Cortex of kidney (tissue), 1 donor: ENCODE data around the gene DNPEP.

Experiments
- DNase-seq: peaks from one replicate; lab custom pipeline; 2025; lab: John Stamatoyannopoulos, UW

The DNPEP gene

DNA sequence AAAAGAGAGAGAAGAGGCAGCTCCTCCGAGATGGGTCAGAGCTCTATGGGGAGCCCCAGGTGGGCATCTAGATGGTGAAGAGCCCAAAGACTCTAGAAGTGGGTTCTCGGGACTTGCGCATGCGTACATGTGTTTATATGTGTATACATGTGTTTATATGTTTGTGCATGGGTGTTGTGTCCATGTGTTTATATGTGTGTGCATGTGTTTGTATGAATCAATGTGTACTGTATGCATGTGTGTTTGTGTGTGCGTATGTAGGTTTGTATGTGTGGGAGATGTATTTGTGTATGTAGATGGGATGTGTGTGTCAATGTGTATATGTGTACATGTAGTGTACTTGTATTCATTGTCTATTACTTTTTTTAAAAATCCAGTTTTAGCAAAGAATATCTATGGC, 25.6 kb downstream of the DNPEP start:
- no peak for DNase-seq

GRCh38 chr2:219358170-219359075, 29.3 kb downstream of the DNPEP start:
- no peak for DNase-seq

DNA sequence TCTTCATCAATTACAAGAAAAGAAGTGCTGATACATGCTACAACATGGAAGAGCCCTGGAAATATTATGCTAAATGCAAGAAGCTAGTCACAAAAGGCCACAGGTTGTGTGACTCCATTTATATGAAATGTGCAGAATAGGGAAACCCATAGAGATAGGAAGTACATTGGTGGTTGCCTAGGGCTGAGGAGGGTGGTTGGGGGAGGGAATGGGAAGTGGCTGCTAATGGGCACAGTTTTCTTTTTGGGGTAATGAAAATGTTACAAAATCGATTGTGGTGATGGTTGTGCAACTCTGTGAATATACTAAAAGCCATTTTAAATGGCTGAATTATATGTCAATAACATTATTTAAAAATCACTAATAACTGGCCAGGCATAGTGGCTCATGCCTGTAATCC, 30.9 kb downstream of the DNPEP start:
- no peak for DNase-seq

DNA sequence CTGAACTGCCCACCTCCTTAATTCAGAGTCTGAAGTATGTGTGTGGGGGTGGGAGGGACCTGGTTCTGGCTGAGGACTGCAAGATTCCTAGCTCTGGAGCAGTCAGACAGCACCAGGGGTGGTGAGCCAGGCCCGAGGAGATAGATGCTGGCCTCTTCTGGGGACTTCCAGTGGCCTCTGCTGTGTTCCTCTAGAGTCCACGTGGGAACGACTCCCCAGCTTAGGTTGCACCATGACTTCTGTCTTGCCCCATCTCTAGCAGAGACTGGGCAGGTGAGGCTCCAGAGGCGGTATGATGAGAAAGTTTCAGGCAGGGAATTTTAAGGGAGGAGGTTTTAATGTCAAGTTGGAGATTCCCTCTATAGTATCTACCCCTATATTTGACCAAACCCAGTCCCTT, 33.1 kb downstream of the DNPEP start:
- DNase-seq: no peak

DNA sequence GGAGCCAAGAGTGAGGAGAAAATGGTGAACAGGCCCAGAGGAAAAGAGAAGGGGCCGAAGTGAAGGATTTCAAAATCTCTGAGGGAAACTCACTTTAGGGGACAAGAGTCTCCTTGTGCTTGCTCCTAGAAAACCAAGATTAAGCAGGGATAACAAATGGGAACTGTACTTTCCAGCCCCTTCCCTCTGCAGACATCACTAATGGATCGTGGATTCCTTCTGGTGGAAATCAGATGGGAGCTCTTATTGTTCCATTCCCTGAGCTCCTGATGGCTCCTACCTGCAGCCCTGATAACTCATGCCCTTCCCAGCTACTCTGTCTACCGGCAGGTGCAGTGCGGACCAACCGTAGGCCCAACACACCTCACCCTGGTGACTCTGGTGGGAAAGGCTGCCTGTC, 34.6 kb downstream of the DNPEP start:
- DNase-seq: no peak

GRCh38 chr2:219352448-219353023, 35.2 kb downstream of the DNPEP start:
- no peak for DNase-seq

DNA sequence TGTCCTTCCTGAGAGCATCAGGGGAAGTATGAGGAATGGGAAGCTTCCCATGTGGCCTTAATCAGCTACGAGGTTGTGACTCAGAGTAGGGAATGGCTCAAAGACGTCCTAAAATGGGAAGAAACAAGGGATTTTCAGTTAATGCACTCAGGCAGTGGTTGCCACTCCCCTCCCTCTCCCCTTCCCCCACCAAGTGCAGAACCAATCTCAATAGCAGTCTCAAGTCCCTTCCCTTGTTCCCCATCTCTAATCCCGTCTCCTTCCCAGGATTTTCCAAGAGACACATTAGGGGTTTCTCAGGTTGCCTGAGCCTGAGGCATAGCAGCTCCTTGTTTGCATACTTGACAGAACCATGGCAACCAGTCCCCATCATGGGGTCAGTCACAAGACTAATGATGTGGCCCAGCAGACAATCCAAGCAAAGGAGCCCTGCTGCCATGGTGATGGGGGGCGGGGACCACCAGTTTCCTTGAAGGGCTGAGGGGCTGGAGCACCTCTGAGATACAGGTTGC, 36.9 kb downstream of the DNPEP start:
- no peak for DNase-seq

DNA sequence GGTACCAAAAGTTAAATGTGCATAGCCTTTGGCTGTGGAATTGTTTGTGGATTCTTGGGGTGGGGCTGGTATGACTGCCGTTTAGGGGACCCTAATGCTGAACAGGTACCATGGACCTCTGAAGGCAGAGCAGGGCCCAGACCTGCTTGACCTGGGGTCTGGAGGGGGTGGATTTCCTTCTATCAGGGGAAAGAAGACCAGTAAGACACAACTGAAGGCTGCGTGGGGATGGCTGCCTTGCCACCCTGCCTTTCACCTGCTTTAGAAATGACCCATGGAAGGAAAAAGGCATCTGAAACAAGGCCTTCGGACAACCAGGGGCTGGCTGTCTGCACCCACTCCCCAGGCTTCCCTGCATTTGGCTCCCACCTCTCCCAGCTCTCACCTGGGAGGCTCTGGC, 37.5 kb downstream of the DNPEP start:
- DNase-seq: no peak

- no peak for DNase-seq
Measured at GRCh38 chr2:219344751-219345430, 42.8 kb downstream of the DNPEP start.

GRCh38 chr2:219335373-219335786, 52.3 kb downstream of the DNPEP start:
- no peak for DNase-seq

- DNase-seq: no peak
Measured at GRCh38 chr2:219334076-219334475, 53.6 kb downstream of the DNPEP start.

- no peak for DNase-seq
Measured at GRCh38 chr2:219332542-219332941, 55.2 kb downstream of the DNPEP start, which contains the start of gene RESP18. RESP18 (minus strand) TSS chr2:219332744.

DNA sequence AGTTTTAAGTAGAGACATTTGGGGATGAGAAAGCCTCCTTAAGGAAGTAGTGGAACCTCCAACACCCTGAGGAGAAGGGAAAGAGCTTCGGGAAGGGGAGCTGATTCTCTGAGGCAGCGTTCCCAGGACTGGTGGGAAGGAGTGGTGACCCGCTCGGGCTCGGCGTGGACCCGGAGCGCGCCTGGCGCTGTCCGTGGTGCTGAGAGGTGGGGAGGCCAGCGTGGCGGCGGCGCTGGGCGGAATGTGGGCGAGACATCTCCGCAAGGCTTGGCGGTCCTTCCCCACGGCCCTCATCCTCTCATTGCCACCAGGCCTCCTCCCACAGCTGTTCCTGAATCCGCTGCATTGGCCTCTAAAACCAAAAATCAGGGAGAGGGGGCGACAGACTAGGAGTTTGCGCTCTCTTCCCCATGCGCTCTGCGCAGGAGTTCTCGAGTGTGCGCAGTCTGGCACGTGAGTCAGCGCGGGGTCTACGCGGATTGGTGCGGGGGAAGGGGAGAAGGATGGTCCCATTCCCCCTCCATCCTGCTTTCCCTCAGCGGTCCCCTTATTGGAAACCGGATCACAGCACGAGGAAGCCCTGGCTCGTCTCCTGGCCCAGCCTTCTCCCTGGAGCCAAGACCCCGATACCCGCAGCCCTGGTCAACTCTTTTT, 56.0 kb downstream of the DNPEP start:
- DNase-seq: no peak

DNA sequence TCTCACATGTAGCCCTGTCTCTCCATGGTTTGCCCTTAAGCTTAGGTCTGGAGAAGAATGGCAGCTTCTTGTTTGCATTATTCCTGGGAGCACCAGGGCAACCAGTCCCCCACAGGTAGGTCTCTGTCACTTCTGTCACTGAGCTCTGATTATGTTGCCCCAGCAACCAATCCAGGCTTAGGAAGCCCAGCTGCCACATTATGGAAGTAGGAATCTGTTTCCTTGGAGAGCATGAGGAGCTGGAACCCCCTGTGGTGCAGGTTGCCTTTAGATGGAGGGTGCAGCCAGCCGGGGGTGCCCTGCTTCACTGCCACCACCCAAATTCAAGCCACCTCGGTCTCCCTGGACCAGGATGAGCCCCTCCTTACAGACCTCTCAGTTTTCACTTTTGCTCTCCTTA, 60.0 kb downstream of the DNPEP start:
- no peak for DNase-seq

- DNase-seq: no peak
Measured at GRCh38 chr2:219325657-219326315, 61.9 kb downstream of the DNPEP start.

DNA sequence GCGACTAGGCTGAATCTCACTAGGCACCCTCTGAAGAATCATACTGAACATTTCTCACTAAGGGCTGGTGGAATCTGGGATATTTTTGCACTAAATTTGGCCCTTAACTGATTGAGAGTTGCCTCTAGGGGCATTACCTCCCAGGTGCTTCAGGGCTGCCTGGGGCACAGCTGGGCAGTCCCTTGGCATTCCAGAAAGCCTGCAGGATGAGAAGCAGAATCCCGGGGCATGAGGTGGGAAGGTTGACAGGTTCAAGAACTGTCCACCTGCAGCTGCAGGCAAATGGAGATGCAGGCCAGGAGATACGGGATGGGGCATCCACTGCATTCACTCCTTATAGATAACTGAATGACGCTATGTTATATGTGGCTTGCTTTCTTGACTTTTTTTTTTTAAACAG, 62.6 kb downstream of the DNPEP start:
- DNase-seq: no peak

DNA sequence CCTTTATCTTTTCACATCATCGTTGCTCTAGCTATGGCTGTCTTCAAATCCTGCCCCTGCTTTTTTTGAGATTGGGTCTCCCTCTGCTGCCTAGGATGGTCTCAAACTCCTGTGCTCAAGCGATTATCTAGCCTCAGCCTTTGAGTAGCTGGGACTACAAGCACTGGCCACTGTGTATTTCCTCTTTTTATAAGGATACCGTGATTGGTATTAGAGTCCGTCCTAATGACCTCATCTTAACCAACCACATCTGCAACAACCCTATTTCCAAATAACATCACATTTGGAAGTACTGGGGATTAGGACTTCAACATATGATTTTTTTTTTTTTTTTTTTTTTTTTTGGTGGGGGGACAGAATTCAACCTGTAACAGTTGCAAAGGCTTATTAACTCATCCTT, 64.3 kb downstream of the DNPEP start:
- no peak for DNase-seq
